ENCODE results near the gene TRIL. TPM values are rescaled to one million over a fixed set of nuclear protein-coding genes. Genes with fewer than 3 reads are reported as not detected.

The TRIL gene
- total RNA-seq, 1 donor from 2014 or later: 4.0 TPM

- DNase-seq (ENCODE audit: extremely low spot score, unreplicated experiment): no peak
- no peaks in the 10 kb centered on the region for H3K9me3 Mint-ChIP-seq (ENCODE audit: unreplicated experiment)
- peak overlapping the region; percentile 50 for H3K4me3 Mint-ChIP-seq (ENCODE audit: unreplicated experiment)
These were observed 53.5 kb downstream of the TRIL start for GRCh38 chr7:28904578-28905048.

GRCh38 chr7:28903730-28904577 lies 54.2 kb downstream of the TRIL start:
- peaks cover 20% of the 10 kb centered on the region for H3K4me1 Mint-ChIP-seq (ENCODE audit: unreplicated experiment)
- peaks cover 2% of the 10 kb centered on the region for H3K27me3 Mint-ChIP-seq (ENCODE audit: unreplicated experiment)
- H3K4me3 Mint-ChIP-seq (ENCODE audit: unreplicated experiment): peak overlapping the region; percentile 50
- DNase-seq (ENCODE audit: extremely low spot score, unreplicated experiment): no peak
- H3K36me3 Mint-ChIP-seq (ENCODE audit: unreplicated experiment): no peaks in the 10 kb centered on the region
- H3K9me3 Mint-ChIP-seq (ENCODE audit: unreplicated experiment): no peaks in the 10 kb centered on the region
- TF ChIP-seq, protein P1, sequence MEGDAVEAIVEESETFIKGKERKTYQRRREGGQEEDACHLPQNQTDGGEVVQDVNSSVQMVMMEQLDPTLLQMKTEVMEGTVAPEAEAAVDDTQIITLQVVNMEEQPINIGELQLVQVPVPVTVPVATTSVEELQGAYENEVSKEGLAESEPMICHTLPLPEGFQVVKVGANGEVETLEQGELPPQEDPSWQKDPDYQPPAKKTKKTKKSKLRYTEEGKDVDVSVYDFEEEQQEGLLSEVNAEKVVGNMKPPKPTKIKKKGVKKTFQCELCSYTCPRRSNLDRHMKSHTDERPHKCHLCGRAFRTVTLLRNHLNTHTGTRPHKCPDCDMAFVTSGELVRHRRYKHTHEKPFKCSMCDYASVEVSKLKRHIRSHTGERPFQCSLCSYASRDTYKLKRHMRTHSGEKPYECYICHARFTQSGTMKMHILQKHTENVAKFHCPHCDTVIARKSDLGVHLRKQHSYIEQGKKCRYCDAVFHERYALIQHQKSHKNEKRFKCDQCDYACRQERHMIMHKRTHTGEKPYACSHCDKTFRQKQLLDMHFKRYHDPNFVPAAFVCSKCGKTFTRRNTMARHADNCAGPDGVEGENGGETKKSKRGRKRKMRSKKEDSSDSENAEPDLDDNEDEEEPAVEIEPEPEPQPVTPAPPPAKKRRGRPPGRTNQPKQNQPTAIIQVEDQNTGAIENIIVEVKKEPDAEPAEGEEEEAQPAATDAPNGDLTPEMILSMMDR (IDR thresholded peaks at IDR 0.05): no peak
- H3K27ac Mint-ChIP-seq (ENCODE audit: unreplicated experiment): peak overlapping the region; percentile 20

More at GRCh38 chr7:28904578-28905048, 53.5 kb downstream of the TRIL start:
- Mint-ChIP-seq H3K36me3 (ENCODE audit: unreplicated experiment) (no peaks in the 10 kb centered on the region), H3K4me1 (ENCODE audit: unreplicated experiment) (peaks cover 20% of the 10 kb centered on the region), H3K27me3 (ENCODE audit: unreplicated experiment) (peaks cover 2% of the 10 kb centered on the region), H3K27ac (ENCODE audit: unreplicated experiment) (peak overlapping the region; percentile 20)
- TF ChIP-seq, protein P1 (IDR thresholded peaks at IDR 0.05): no peak

Other genes with a start within 250 kb of the TRIL start
- 2.0 and 2.4 TPM in 2 replicates for gene CPVL, start 188.2 kb upstream of the TRIL start, total RNA-seq
- 0.64 TPM in 1 of 2 replicates, not detected in the other for gene CHN2, start 236.4 kb upstream of the TRIL start, total RNA-seq